Right renal pelvis (tissue), 4 donors: ENCODE measurements around the gene RBM19. TPM values are rescaled to one million over a fixed set of nuclear protein-coding genes. Genes with fewer than 3 reads are reported as not detected.
A peak's percentile ranks its signal among the peaks of the same experiment; 100 is the strongest.

ENCODE experiments used
- DNase-seq, 4 donors: peaks; one replicate each; pipeline ENCODE4 v3.0.0-alpha.2; 2013; ENCODE audit warnings: low read depth in 4 of 4, low spot score in 3 of 4, missing footprints in 1 of 4
- polyA plus RNA-seq, 4 donors: library from polyadenylated mRNA; unstranded; fragments of 120-200 nt; gene quantifications; one replicate each; pipeline ENCODE4 v1.2.1, GENCODE V29; 2013; ENCODE audit not compliant: insufficient read length in 4 of 4

The RBM19 gene
- polyA plus RNA-seq, 4 donors, result 23.3 to 28.1 (median 27.0) TPM

DNA sequence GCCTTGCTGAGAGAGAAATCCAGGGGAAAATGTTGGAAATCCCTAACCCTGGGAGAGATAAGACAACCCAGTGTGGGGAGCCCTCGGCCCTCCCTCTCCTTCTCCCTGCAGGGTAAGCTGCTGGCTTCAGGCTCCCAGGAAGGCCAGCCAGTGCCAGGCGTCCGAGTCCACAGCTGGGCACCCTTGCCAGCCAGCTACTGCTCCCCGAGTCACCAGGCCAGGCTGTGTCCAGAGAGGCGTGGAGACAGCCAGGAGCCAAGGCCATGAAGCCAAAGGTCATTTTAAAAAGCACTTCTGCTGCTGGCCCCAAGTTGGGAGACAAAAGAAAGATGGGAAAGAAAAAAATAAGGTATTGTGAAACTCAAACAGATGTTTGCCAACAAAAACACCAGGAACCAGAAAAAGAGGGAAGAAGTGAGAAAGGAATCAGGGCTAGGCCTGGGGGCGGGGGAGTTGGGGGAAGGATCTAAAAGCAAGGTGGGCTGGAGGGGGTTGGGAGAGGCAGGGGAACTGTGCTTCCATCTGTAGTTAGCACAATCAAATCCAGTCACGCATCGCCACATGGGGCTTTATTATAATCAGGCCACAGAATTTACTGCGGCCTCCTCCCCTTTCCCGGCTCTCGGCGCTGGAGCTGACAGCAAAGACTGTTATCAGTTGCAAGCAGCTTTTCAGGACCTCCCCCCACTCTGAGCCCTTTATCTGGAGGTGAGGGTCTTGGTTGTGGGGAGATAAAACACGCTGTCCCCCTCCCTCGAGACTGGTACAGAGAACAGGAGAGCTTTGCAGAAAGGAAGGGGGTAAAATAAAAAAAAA, 33.5 kb downstream of the RBM19 start:
- peak in 2 of 4 donors; percentile 13 to 24 for DNase-seq

DNA sequence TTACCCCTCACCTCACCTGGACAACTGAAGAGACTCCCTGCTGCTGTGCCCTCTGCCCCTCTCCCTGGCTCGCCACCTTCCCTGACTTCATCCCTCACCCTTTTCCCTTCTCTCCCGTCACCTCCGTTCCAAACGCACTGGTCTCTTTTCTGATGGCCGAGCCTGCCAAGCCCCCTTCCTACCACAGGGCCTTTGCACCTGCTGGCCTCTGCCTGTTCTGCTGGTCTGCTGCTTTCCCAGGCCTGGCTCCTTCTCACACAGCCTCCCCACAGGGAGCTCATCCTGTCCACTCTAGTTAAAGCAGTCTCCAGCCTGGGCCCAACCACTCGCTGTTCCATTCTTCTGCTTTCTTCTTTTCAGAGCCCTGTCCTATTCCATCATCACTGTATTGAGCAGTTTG, 34.6 kb downstream of the RBM19 start:
- no peak for DNase-seq

DNA sequence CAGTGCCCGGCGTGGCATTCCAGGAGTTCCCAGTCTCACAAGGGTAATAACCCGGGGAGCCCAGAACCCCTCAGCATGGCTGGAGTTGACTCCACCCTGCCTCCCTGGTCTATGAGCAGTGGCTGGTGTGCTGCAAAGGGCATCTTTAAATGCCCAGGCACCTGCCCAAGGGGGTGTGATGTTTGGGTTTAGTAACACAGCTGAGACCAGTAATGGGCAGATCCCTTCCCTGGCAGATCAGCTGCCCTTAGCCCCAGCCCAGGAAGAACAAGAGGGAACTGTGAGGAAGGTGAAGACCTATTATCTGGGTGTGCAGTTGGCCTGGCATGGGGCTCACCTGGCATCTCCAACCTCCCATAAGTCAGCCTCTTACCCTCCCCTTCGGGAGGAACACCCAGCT, 35.9 kb downstream of the RBM19 start:
- DNase-seq, result no peak

DNA sequence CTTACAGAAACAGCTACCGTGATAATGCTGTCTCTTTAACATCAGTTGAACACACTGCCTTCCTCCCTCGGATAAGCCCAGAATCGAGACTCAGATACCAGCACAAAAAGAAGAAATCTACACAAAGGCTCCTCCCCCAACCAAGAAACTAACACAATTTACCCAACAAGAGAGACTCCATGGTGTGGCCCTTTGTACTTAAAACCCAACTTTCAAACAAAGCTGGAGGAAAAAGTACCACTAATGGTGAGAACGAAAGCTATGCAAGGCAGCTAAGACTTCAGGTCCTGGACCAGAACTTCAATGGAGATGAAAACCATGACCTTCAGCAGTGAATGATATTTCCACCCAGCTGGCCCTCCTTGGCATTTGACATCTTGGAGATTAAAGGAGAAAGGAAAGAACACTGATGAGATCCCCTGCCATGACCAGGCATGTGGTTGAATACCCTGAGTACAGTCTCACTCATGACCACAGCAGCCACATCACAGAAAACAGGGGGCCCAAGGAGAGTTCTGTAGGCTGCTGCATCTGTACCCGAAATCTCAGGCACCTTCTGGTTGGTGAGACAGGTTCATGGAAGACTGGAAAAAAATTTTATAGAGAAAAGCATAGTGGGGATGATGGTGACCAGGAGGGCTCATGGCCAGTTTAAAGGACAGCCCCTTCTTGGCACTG, 36.7 kb downstream of the RBM19 start:
- no peak for DNase-seq

DNA sequence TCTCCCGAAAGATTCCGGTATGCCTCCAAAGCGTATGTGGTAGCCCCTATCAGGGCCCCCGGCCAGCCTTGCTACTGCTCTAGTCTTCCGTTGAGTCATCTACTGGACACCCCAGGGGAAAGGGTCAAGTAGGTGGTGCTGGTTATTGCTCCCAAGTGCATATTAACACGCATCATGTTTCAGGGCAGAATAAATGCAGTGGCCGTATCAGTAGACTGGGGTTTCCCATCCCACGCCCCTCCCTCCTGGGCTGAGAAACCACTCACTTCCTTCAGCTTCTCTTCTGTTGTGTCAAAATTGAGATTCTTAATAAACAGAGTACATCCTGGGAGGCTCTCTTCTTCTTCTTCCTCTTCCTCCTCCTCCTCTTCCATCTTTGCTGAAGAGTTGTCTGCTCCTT, 39.3 kb downstream of the RBM19 start:
- DNase-seq, result no peak

DNA sequence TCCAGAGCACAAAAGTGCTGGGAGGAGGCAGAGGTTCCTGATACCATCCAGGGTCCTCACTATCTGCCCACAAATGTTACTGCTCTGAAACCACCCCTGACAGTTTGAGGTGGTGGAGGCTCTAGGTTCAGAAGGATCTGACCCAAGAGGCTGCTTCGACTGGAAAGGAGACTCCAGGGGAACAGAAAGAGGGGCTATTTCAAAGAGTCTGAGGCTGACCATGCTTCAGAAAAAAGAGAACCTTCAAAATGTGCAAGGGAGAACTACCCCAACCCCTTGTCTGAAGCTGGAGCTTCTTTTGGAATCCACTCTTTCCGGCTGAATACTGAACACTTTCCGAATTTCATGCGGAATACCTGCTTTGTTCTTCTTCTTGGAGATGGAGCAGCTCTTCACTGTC, 41.8 kb downstream of the RBM19 start:
- no peak for DNase-seq

DNA sequence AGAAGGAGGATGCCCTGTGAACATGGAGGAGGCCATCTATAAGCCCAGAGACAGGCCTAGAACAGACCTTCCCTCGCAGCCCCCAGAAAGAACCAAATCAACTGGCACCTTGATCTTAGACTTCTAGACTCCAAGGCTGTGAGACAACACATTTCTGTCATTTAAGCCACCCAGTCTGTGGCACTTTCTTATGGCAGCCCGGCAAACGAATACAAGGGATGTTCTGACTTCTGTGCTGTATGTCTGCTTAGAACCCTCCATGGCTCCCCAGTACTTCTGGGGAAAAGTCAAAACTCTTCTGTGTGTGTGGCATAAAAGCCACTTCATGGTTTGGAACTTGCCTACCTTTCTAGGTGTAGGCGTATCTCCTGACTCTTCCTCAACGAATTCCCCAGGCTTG, 42.9 kb downstream of the RBM19 start:
- no peak for DNase-seq

DNA sequence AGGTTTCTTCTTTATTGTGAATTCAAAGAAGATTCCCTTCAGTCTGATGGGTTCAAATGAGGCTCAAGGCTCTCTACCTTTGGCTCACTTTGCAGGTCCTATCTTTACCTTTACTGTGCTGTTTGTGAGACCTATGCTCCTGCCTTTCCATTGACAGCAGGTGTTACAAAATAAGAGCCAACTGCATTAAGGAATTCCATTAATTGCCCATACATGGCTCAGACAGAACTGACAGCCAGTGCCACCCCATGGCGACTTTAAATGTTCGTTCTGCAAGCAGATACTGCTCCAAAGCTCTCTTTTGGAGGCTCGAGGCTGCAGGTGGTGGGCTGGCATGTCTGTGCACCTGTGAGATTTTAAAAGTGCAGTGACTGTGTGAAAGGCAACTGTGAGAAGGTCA, 44.7 kb downstream of the RBM19 start:
- DNase-seq, result no peak

DNA sequence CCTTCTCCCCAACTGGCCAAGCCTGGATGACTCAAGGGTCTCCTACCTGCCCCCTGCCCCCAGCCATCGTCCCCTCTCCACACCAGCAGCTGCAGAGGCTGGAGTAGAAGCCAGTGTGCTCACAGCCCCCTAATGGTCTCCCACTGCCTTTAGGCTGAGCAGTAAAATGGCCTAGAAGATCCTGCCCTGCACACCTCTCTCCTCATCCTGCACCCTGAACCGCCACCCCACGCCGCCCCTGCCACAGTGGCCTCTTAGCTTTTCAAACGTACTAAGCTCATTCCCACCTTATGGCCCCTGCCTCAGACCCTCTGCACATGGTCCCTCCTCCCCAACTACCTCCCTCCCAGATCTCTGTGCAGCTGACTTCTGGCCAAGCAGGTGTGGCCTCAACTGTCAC, 46.3 kb downstream of the RBM19 start:
- no peak for DNase-seq

DNA sequence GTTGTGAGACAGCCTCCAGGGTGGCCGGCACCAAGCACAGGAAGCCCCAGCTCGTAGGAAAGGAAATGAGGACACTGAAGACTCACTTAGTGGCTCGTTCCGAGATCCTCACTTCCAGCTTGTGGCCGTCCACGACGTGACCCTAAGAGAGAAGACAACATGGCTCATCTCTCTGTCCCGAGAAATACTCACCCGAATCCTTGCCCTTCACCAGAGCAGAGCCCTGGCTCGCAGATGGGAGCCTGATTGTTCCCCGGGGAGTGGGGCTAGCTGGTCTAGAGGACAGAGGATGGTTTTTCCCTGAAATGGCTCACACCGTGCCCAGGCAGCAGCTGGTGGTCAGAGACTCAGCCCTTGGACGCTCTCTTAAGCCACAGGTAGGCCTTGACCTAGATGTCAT, 47.8 kb downstream of the RBM19 start:
- no peak for DNase-seq

DNA sequence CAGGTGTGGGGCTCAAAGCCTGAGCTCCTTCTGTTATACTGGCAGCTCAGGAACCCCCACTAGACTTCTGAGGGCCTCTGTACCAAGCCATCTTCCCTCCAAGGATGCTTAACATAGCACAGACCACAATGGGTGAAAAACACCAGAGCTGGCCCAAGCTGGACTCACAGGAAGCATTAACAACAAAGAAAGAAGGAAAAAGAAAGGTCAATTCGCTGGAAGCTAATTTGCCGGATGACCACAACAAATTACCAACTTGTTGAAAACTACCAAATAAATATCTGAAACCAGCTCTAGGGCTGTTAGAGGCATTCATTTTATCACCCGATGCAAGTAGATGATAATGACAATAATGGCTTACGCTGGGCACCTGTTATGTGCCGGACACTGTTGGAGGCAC, 48.7 kb downstream of the RBM19 start:
- no peak for DNase-seq

DNA sequence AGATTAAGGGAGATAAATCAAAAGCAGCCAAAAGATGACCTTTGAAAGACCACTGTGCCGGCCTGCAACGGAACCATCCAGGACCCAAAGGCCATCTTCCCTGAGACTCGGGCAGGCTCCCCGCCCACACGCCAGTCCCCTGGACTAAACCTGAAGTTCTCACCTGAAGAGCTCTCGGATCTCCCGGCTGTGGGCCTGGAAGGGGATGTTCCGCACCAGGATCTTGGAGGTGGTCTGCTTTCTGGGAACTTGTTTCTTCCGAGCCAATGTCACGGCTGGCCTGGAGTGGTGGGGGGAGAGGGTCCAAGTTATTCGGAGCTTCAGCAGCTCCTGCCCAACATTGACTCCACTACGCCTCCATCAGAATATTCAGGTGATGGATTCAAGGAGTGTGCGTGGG, 51.3 kb downstream of the RBM19 start:
- DNase-seq, result no peak

DNA sequence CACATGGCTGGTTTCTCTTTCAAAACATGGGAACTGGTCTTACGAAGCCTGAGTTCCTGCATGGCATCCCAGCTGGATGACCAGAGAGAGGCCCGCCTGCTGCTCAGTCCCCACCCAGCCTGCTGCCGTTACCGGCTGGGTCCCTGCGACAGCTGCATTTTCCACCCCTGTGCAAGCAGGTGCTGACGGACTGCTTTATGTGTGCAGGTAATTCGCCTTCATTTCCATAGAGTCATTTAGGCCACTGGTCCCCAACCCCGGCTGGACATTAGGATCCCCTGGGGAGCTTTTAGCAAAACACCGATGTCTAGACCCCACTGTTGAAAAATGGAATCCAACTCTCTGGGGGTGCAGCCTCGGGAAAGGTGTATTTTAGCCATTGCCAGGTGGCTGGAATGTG, 51.9 kb downstream of the RBM19 start:
- DNase-seq, result no peak

DNA sequence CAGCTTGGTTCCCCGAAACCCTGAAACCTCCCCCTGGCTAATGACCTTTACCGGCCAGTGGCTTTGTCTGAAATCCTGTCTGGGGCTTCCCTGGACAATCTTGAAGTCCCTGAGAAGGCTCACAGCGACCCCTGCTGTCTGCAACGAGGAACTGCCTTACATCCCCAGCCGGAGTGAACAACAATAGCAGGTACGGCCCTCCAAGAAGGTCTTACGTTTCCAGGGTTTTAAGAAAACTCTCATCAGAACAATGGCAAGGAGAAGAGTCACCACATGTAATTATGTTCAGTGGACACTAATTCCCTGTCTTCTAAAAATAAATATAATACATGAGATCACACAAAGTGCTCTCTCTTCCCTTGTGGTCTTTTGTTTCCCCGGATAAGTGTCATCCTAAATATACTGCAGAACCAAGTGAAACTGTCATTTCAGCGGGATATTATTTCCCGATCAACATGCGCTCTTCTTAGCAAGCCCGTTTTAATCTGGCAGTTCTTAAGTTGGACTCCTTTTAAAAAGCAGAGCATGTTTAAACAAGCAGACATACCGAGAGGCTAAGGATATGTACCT, 53.3 kb downstream of the RBM19 start:
- DNase-seq, result peak in 3 of 4 donors; percentile 56 to 61 (median 60)

DNA sequence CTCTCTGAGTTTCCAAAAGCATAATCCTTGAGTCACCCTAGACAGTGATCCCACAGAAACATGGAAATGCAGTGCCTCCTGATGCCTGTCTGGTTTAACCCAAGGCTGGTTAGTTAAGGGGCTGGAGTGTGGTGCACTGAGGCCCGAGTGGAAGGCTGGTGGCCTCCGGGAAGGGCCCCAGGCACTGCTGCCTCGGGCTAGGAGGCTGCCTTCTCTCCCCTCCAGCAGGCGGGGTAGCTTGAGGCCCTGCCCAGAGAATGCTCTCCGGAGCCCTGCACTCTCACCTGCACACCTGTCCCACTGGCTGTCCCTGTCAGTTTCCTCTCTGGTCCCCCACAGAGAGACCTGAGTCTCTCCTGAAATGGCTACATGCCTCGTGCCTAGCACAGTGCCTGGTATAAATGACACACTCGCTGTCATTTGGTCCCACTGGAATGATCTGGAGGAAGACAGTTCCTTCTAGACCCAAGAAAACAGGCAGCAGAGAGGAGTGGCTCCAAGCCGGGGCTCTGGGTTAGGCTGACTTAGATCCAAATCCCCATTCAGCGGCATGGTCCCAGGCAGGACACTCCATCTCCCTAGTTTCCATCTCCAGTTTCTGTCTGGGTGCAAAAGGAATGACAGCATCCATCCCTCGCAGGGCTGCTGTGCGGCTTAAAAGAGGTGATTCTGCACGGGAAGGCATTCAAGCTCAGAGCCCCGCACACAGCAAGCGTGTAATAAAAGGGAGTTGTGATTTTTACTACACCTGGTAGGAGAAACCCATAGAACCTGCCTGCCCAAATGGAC, 54.0 kb downstream of the RBM19 start:
- DNase-seq, result no peak

DNA sequence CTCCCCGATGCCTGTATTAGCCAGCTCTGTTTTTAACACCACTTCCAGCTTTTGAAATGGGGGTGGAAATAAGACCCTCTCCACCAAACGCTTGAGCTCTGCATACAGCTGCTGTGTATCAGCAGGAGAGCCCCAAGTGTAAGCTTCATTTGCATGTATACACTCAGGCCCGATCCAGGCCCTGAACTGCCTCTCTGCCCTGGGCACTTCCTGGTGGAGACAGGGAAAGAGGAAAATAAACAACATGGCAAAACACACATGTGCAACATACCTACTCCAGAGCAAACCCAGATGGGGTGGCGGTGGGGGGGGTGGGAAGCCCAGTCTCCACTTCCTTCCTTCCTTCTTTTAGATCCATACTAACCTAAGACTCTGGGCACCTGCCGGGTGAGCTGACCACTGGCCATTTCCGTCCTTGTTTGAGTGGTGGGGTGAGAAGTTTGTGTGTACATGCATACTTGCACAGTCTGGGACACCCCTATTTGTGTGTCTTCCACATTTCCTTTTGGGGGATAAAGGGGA, 55.3 kb downstream of the RBM19 start:
- no peak for DNase-seq

DNA sequence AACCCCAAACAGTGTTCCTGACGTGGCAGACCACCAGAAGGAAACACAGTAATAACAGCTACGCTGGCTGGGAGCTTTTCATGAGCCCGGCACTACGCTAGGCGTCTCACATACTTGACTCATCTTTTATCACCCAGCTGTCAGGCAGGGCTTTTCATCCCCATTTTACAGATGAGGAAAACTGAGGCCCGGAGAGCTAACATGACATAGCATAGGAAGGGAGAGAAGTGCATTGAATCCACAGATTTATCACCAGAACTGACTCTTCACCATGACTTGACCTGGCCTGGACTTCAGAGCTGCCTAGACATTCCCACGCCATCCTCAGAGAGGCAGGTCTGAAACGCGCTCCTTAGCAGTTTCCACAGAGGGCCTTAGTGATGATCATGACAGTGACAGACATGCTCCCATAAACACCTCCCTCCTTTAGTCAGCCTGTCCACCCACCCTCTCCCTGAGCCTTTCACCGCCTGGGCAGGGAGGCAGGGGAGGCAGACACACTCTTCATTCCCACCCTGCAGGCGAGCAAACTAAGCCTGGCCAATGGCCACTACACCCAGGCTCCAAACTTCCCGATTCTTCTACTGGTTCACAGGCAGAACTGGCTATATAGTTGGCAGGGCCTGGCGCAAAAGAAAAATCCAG, 56.2 kb downstream of the RBM19 start:
- no peak for DNase-seq

DNA sequence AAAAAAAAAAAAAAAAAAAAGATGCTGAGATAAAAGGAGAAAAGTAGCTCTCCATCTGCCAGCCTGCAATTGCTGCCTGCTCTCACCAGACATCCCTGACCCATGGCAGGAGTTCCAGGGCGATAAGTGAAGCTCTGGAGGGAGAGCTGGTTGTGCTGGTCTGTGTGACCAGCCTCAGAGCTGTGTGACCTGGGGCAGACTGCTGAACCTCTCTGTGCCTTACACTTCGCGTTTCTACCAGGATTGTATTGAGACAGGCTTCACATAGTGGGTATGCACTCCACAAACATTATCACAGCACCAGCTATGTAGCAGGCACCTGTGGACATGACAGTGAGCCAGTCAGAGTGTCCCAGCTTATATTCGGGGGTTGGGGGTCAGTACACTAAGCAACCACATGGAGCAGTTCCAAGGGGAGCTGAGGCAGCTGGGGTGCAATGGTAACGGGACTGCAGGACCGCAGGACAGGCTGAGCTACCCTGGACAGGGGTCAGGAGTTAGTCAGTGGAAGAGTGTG, 57.5 kb downstream of the RBM19 start:
- no peak for DNase-seq

DNA sequence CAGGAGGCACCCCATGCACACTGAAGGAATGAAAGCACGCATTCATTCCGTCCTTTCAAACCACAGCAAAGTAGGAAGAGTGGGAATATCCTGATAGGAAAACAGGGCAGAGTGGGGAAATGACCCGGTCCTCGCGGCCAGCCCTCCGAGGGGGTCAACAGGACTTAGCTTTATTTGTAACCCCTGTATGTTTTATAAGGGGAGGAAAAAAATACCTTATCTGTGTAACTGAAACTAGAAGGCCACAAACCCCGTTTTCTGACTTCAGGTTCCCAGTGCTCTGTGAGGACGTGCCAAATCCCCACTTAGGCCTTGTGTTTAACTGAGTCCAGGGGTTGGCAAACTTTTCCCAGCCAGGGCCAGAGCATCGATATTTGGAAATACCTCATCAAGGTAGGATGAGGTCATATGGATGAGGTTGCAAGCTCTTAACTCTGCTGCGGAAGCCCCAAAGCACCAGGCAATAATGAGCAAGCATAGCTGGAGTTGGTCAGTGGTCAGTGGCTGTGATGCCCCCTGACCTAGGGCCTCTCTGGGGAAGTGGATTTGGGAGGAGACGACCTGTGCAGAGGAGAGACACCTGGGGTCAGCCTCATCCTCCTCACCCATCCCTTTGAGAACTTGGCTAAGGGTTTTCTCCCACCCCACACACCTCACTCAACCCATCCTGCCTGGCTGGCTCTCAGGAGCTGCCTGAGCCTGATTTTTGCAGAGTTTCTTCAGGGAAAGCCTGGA, 58.5 kb downstream of the RBM19 start:
- DNase-seq, result no peak
